ENCODE data around the gene ENTPD6. TPM values are rescaled to one million over a fixed set of nuclear protein-coding genes. Genes with fewer than 3 reads are reported as not detected.
"Not testable (repeated sequence)": the region's sequence is repeated elsewhere in the genome, so short reads cannot be mapped to it uniquely, and the experiment has no call there.

ENTPD6 gene
- total RNA-seq (2014; rRNA removed), result 53.7 and 57.9 TPM in 2 replicates
- polyA plus RNA-seq (2012), result 36.0 TPM

DNA sequence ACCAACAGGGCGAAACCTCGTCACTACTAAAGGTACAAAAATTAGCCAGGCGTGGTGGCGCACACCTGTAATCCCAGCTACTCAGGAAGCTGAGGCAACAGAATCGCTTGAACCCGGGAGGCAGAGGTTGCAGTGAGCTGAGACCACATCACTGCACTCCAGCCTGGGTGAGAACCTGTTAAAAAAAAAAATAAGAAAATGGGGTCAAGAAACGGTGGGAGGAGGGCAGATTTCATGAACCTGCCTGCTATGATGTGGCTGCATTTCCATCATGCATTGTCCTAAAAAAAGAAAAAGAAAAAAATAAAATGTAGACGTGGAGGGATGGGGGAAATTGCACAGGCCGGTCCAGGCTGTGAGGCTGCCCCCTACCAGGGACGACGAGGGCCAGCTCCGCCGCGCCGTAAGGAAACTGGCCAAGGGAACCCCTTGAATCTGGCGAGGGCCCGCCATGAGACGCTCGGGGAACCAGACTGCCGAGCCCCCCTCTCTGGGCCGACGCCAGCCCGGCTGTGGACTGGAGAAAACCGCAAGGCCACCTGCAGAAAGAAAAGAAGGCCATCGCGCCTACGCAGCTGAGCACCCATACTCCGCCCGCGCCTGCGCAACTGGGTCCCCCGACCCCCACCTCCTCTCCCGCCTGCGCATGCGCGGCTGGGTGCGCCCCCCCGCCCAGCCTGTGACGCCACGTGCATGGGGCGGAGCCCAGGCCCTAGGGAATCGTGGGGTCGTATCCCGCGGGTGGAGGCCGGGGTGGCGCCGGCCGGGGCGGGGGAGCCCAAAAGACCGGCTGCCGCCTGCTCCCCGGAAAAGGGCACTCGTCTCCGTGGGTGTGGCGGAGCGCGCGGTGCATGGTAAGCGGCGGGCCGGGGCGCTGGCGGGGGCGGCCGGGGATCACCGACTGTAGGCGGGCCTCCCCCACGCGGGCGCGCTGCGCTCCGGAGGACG, at the start of gene ENTPD6:
ENTPD6 (plus strand) TSS at position 699 of the 948 bp plus-strand sequence. CDS start 10,825 bp downstream, outside the sequence.
- DNase-seq (ENCODE audit: low read depth), result peak; percentile 82

DNA sequence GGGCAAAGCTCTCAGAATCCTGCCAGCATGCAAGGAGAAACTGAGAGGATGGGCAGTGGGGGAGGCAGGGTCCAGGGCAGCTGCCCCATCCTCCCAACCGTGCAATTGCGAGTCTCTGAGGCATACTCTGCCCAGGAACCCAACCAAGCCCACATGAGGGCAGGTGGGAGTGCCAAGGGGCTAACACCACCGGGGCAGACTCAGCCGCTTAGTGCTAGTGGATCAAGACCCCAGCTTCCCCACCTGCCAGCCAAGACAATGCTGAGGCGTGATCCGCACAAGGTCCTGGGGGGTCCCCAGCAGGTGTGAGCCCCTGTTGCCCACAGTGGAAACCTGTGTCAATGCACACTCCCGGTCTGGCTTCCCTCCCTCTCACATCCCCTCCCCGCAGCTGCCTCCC, 48.5 kb upstream of the ENTPD6 start:
- DNase-seq (ENCODE audit: low read depth), result no peak

DNA sequence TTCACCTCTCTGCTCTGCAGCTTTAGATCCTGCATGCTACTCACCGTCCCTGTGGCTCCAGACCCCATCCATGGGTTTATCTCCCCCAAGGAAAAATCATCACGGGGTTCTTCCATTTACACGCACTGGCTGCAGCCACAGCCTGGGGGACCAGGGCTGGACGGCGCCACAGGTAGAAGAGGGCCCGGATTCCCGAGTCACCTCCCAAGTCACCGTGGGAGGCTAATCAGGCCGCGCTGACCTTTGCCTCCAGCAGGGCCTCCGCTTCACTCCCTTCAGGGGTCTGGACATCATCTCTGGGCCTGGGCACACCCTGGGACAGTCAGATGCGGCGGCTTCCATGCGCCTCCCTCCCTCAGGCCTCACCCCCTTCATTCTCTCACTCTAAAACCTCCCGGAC, 47.8 kb upstream of the ENTPD6 start:
- DNase-seq (ENCODE audit: low read depth), result no peak

DNA sequence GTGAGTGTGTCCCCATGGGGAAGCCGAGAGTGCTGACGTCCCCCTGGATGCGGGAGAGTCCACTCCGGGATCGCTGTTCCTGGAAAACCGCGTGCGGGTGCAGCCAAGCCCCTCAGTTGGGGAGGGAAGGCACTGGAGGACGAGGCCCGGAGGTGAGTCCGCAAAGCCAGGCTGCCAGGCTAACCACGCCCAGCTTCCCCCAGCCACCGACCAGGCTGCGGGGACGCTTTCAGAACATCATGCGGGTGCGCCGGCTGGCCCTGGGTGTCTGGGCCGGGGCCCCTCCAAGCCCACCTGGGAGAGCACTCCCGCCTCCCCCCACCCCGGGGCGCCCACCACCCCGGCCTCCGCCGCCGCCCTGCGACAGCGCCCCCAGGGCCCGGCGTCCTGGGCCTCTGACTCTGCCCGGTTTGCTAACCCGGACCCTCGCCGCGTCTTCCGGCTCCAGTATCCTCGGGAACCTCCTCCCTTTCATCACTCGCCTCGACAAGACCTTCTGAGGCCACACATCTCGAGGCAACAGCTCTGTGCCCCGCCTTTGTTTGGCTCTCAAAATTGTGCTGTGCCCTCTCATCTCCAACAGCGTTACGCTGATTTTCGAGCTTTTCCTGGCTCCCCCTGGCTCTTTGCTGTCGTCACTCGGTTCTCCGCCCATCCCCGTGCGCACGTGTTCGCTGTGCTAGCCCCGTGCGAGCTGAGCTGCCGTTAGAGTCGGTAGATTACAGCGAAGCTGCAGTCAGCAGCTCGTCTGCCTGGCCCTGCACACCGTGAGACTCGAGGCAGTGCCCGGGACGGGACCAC, 47.1 kb upstream of the ENTPD6 start:
- peak; percentile 40 for DNase-seq (ENCODE audit: low read depth)

DNA sequence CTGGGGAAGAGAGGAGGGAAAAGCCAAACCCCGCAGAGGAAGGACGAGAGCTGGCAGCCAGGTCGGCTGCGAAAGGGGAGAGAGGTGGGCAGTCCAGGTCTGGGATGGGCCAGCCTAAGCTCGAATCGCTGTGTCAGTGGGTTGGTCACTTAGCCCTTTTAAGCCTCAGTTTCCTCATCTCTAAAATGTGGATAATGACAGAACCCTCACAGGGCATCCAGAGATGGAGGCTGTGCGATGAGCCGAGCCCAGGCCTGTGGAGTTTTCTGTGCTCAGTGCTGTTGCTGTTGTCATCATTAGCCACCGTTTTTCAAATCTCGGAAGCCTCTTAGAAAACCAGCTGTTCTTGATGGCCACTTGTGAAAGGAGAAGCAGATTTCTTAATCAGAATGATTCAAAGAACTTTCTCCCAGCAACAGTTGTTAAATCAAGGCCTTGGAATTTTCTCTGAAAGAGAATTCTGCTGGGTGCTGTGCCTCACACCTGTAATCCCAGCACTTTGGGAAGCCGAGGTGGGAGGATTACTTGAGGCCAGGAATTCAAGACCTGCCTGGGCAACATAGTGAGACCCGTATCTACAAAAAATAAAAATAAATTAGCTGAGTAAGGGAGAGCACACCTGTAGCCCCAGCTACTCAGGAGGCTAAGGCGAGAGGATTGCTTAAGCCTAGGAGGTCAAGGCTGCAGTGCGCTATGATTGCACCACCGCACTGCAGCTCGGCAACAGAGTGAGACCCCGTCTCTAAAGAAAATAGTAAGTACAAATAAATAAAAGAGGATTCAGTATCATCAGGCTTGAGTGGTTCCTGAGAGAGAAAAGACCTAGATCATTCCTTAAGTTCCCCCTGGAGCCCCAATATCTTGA, 46.3 kb upstream of the ENTPD6 start:
- peak; percentile 58 for DNase-seq (ENCODE audit: low read depth)

DNA sequence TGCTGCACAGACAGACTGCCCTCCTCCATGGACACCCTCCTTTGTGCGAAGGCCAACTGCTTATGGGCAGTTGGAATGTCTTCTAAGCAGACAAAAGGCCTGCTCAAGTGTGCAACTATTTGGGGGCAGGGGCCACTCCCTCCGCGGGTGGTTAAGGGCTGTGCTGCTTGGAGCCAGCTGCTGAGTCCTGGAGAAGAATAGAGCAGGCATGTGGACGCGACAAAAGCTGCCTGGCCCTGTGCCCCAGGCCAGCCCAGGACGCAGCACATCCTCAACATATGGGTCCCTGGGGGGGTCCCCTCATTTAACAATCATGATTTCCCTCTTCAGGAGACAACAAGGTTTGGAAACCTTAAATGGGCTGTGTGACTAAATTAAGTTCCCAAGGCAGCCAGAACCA, 45.5 kb upstream of the ENTPD6 start:
- no peak for DNase-seq (ENCODE audit: low read depth)

DNA sequence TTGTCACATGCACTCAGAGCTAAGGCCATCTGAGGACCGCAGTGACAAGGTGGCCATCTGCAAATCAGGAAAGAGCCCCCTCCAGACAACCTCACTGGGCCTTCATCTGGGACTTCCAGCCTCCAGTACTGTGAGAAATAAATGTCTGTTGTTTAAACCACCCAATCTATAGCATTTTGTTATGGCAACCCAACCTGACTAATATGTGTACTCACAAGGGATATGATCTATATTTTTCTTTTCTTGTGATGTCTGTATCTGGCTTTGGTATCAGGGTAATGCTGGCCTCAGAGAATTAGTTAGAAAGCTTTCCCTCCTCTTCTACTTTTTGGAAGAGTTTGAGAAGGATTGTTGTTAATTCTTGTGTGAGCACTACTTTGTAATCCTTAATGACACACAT, 37.5 kb upstream of the ENTPD6 start:
- no peak for DNase-seq (ENCODE audit: low read depth)

DNA sequence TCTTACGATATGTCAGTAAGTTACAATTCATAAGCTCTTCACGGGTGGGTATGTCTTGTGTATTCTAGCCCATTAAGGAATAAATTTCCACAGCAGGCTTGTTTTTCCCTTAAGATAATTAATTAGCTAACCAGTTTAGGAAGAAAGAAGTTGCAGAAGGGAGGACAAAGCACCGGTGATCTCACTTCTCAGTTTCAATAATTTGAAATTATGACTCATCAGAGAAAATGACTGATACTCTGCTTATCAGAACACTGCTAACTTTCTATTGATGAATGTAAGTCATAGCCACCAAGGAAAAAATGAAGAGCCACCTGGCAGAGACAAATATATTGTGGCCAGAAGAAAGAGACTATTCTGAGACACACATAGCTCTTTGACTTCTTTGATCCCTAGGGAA, 35.0 kb upstream of the ENTPD6 start:
- DNase-seq (ENCODE audit: low read depth), result no peak

DNA sequence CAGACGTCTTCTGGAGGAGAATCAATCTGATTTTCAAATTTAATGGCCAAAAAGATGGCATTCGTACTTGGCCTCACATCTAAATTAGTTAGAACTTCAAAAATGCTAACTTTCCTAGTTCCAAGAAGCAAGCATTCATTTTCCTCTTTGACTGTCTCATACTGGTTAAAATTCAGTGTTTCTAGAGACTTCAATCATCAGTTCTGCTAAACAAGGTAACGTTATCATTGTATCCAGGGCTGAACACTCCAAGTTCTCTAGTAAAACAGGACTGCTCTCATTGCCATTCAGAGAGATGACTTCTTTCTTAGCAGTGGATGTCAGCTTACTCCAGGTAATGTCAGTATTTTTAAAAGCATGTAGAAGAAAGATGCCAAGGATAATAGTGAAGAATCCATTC, 34.6 kb upstream of the ENTPD6 start:
- no peak for DNase-seq (ENCODE audit: low read depth)

DNA sequence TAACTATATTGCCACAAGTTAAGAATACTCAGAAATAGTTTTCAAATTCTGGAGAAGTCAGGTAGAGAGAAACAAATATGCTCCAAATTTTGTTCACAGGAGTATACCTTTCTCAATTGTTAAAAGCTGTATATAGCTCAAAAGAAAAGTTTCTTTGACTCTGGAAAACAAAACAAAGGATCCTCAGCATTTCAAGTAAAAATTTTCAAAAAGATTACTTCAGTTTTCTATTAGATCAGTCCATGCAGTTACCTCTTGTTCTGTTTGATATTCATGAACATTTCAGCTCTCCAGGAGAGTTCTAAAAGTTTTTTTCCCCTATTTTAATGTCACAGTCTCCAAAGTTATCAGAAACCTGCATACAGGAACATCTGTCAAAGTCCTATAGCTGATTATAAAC, 30.4 kb upstream of the ENTPD6 start:
- DNase-seq (ENCODE audit: low read depth), result no peak

DNA sequence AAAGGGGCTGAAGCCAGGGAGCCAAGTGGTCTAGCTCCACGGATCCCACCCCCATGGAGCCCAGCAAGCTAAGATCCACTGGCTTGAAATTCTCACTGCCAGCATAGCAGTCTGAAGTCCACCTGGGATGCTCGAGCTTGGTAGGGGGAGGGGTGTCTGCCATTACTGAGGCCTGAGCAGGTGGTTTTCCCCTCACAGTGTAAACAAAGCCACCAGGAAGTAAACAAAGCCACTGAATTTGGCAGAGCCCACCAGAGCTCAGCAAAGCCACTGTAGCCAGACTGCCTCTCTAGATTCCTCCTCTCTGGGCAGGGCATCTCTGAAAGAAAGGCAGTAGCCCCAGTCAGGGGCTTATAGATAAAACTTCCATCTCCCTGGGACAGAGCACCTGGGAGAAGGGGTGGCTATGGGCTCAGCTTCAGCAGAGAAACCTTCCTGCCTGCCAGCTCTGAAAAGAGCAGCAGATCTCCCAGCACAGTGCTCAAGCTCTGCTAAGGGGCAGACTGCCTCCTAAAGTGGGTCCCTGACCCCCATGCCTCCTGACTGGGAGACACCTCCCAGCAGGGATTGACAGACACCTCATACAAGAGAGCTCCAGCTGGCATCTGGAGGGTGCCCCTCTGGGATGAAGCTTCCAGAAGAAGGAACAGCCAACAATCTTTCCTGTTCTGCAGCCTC, 29.3 kb upstream of the ENTPD6 start:
- DNase-seq (ENCODE audit: low read depth), result not testable (repeated sequence)

DNA sequence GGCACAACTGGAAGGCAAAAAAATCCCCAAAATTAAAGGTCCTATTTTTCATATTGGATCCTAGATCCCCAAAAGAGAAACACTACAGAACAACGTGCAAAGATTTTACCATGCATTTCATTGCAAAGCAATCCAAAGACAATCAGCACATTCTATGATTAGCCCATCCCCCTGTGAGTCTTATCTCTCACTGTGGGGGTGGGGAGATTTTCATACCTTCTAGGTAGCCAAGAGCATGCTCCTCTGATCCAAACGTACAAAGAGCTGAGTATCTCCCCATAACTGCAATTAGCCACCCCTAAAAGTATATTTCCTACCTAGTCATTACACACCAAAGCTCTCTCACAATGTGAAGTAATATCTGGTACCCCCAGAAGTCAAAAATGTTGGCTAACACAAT, 22.2 kb upstream of the ENTPD6 start:
- no peak for DNase-seq (ENCODE audit: low read depth)

DNA sequence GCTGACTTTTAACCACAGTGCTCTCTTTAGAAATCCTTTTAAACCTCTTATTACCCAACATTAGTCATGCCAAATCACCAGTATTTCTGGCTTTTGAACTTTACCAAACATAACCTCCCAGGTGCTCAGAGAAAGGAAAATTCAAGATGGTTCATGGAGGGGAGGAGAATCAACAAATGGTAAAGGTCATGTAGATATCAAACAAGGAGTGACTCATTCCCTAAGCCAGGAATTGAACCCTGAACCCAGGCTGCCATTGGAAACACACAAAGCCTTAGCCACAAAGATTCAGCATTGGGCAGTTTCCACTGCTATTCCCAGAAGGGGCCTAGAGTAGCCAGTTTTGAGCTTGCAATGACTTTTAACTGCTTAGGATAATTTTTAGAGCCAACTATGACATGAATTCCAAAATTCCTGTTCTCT, 21.6 kb upstream of the ENTPD6 start:
- DNase-seq (ENCODE audit: low read depth), result peak; percentile 22

DNA sequence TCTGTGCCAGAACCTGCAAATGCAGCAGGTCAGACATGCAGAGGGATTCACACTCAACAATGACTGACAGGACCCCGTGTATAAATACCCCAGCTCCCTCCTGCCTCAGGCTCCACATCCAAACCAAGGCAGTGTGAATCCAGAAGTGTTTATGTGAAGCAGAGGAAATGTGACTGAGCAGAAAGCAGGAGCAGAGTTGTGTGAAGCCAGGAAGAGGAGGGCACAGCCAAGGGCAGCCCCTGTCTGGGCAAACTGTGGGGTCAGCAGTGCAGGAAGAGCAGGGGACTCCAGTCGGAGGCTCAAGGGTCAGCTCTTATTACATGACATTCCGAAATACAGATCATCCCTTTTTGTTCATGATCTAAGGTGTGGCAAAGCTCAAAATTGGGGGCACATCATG, 19.3 kb upstream of the ENTPD6 start:
- no peak for DNase-seq (ENCODE audit: low read depth)

DNA sequence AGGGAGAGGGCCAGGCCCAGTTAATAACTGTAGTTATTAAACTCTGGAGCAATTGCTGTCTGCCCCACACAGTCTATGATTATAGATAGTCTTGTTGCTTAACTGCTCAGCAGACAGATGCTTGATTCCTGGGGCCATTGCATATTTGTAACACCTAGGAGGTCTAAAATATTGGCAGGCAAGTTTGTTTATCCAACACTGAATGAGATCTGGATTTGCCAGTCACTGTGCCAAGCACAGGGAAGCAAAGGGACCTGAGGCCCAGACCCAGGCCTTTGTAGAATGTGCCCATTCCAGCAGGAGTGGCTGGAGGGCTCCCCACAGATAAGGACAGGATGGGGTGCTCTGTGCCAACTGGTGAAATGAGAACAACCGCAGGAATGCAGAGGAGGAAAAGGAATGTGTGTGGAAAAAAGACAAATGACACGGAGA, 17.6 kb upstream of the ENTPD6 start:
- peak; percentile 78 for DNase-seq (ENCODE audit: low read depth)

DNA sequence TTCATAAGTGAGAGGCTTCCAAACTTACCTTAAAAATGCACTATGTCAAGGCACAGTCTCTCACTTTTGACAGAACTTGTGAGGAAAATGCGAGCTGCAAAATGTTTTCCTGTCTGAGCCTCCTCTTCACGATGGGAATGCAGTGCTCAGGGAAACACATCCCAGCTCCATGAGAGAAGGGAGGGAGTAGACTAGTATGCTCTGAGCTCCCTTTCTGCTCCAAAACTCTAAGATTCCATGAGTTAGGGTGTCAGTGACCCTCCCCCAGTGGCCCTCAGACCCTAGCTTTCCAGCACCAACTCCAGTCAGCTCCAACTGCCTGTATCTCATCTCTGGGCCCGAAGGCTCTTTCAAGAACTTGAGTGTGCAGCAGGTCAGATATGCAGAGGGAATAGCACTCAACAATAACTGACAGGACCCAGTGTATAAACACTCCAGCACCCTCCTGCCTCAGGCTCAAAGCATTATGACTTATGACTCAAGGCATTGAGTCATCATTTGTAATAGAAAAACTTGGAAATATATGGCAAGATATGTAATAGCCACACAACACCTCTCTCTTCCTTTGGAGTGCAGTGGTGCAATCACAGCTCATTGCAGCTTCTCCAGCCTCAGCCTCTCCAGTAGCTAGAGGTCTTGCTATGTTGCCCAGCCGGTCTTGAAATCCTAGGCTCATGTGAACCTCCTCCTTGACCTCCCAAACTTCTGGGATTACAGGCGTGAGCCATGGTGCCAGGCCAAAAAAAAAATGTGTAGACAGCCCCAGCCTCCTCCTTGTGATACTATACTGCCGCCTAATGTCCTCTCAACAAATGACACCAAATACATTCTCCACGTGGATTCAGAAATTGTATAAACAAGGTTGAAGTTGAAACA, 16.7 kb upstream of the ENTPD6 start:
- DNase-seq (ENCODE audit: low read depth), result peak; percentile 97

DNA sequence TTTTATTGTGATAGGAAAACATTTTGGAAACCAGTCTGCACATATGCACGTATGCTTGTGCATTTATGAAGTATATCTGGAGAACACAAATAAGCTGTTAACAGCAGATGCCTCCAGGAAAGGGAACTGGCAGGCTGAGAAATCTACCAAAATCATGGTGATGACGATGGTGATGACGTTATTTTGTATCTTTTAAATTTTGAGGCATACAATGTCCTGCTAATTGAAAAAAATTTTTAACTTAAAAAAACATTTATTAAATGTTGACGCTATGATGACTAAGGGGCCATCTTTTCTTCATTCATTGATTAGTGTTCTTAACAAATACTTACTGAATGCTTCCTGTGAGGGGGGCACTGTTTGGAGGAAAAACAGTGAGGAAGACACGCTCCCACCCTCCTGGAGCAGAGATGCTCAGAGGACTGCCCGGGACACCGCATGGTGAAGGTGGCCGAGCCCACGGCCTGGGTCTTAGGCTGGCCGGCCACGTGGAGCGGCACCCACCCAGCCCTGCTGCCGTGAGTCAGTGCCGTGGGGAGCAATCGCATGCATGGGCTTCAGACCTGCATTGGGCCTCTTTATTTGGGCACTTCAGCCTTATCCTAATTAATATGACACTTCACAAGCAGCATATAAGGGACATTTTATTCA, 15.9 kb upstream of the ENTPD6 start:
- no peak for DNase-seq (ENCODE audit: low read depth)

DNA sequence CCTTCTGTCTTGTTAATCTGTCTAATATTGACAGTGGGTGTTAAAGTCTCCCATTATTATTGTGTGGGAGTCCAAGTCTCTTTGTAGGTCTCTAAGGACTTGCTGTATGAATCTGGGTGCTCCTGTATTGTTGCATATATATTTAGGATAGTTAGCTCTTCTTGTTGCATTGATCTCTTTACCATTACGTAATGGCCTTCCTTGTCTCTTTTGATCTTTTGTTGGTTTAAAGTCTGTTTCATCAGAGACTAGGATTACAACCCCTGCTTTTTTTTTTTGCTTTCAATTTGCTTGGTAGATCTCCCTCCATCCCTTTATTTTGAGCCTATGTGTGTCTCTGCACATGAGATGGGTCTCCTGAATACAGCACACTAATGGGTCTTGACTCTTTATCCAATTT, 11.1 kb upstream of the ENTPD6 start:
- DNase-seq (ENCODE audit: low read depth), result not testable (repeated sequence)

DNA sequence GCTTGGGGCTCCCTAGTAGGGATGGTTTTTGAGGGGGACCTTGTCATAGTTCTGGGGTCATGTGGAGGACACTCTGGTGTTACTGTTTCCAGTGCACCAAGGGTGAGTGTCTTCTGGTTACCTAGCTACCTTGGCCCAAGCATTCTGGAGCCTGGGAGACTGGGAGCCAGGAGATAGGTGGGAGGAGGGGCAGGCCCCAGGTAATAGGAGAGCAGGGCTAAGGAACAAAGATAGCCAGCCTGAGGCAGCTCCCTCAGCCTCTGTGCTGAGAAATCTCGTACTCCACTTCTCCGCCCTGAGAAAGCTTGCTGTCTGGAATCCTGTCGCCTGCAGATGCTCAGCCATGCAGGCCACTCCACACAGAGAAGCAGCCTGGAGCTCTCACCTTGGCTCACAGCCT, 8.3 kb upstream of the ENTPD6 start:
- no peak for DNase-seq (ENCODE audit: low read depth)

Measured in LHCN-M2 (cell line).